Activated T-cell treated with anti-CD3 and anti-CD28 coated beads for 48 hours (primary cell): ENCODE data around the gene DHRS2.

Experiments used
- DNase-seq: peaks from one replicate; pipeline ENCODE4 v3.0.0-alpha.2; 2020; ENCODE audit warnings: low read depth

DHRS2 gene

GRCh38 chr14:23612802-23613201, 23.4 kb upstream of the DHRS2 start:
- no peak for DNase-seq

GRCh38 chr14:23613242-23614070, 22.7 kb upstream of the DHRS2 start:
- DNase-seq: no peak

DNA sequence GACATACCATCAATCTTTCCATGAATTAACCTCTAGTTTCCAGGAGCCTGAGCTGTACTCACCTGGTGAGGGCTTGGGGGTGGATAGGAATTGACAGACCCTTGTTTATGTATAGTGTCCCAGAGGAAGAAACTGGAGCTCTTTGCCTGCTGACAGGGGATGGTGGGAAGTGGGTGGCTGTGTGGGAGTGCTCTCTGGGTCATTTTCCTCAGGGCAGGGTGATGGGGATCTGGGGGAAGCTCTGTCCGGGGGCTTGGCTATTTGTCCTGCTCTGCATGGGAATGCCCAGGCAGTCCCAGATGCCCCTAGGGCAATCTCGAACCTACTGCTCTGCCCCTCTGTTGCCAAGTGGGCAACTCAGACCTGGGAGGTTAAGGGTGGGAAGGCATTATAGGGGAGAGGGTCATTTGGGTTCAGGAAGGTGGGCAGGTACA, 21.8 kb upstream of the DHRS2 start:
- no peak for DNase-seq

DNA sequence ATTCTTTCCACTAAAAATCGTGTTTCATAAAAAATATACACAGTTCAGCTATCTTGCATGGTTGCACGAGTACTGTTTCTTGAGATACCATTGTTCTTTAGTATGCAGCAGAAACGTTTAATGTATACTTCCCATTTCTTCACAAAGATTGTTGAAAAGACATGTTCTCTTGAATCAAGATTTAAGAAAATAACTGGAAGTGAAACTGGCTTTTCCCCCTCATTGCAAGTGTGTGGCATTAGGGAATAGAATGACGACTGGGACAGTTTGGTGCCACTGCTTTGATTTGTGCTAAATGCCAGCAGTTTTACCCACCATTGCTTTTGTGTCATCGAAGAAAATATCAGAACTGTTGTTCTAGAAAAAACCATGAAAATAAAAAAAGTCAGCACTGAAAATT, 20.3 kb upstream of the DHRS2 start:
- no peak for DNase-seq

GRCh38 chr14:23617539-23617938, 18.6 kb upstream of the DHRS2 start:
- no peak for DNase-seq

DNA sequence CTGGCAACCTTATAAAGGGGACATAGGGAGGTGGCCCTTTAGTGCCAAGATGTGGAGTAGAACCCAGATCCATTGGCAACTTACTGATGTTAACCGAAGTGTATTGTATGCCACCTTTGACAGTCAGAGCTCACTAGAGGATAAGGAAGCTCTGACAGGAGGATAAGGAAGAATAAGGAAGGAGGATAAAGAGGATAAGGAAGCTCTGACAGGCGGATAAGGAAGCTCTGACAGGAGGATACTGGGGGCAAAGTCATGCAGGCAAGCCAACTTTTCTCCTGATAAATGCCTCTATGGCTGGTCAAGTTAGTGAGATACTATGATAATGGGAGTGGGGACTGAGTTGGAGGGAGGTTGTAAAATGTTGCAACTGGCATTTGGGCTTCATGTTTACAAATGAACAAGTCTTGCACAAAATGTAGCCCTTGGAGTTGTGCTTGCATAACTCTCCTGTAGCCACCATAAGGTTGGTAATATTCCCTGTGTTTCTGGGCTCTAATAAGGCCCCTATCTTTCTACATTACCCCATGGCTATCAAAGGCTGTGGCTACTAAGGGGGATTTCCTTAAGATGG, 17.7 kb upstream of the DHRS2 start:
- DNase-seq: no peak

DNA sequence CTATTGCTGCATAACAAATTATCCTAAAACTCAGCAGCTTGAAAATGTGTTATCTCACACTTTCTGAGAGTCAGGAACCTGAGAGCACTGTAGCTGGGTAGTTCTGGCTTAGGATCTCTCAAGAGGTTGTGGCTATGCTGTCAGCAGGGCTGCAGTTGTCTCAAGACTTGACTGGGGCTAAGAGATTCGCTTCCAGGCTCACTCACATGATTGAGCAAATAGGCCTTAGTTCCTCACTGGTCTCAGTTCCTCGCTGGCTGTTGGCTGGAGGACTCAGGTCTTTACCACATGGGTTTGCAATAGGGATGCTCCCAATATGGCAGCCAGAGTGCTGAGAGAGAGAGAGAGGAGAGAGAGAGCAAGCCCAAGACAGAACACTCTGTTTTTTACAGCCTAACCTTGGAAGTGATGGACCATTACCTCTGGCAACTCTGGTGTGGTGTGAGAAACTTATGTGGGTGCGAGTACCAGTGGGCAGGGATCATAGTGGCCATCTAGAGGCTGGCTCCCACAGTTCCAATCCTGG, 15.9 kb upstream of the DHRS2 start:
- DNase-seq: no peak

DNA sequence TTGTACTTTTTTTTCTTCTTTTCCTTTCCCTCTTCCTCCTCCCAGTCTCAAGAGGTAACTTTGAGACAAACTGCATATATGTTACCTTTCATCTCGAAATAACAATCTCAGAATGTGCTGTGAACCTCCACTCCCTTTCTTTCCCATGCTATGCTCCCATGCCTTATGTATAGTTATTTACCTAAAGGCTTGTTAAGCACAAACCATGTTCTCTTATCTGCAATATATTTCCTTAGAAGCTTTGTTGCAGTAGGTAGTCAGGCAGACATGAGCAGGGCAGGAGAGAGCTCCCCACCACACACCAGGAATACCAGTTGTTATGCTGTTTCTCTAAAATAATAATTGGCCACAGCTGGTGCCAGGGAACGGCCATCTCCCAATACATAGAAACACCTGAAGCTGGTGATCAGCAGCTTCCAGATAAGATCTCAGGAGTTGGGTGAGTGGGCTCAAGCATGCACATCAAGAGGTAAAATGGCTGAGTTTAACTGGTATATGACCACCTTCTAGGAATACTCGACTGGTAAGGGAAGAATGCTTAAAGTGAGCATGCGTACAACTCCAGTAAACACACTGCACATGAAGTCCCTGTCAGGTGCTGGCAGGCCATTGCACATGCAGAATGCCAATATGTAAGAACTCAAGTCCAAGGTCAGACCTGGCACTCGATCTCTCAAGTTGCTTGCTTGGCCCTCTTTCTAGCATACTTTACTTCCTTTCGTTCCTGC, 14.8 kb upstream of the DHRS2 start:
- DNase-seq: no peak

GRCh38 chr14:23621932-23622730, 14.0 kb upstream of the DHRS2 start:
- no peak for DNase-seq

GRCh38 chr14:23622990-23623389, 13.2 kb upstream of the DHRS2 start:
- DNase-seq: no peak

DNA sequence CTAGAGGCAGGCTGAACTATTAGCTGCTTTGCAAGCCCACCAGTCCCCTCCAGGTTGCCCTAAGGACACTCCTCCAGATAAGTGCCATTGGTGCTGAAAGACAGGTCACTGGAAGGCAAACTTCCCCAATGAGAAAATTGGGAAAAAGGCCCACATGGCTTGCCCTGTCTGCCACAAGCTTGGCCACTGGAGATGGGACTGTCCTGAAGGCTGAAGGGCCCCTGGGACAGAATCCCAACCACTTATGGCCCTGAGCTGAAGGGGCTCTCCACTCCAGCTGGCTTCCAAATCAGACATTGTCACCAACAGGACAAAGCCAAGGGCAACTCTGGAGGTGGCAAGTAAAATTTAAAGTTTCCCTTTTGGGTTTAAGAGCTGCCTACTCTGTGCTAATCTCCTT, 12.2 kb upstream of the DHRS2 start:
- DNase-seq: no peak

- no peak for DNase-seq
Measured at GRCh38 chr14:23624830-23625404, 11.2 kb upstream of the DHRS2 start.

DNA sequence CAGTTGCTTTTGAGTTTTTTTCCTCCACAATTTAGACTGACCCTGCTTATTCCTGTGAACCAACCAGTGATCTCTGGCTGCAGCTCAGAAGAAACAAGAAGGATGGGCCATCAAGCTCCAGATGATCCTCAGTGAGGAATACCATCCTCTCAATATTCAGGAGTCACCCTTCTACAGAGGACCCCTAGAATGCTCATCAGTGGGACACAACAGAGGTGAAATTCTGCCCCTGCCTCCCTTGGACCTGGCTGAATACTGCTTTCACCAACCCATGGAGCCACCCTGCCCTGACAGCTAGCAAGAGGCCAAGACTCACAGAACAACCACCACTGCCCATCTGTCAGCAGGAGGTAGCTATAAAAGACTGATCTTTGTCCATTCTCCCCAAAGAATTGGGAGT, 9.2 kb upstream of the DHRS2 start:
- DNase-seq: no peak

GRCh38 chr14:23627961-23628360, 8.2 kb upstream of the DHRS2 start:
- no peak for DNase-seq

DNA sequence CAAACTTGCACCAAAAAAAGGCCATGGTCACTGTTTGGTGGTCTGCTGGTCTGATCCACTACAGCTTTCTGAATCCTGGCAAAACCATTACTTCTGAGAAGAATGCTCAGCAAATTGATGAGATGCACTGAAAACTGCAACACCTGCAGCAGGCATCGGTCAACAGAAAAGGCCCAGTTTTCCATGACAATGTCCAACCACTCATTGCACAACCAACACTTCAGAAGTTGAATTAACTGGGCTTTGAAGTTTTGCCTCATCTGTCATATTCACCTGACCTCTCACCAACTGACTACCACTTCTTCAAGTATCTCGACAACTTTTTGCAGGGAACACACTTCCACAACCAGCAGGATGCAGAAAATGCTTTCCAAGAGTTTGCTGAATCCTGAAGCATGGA, 7.0 kb upstream of the DHRS2 start:
- DNase-seq: no peak

DNA sequence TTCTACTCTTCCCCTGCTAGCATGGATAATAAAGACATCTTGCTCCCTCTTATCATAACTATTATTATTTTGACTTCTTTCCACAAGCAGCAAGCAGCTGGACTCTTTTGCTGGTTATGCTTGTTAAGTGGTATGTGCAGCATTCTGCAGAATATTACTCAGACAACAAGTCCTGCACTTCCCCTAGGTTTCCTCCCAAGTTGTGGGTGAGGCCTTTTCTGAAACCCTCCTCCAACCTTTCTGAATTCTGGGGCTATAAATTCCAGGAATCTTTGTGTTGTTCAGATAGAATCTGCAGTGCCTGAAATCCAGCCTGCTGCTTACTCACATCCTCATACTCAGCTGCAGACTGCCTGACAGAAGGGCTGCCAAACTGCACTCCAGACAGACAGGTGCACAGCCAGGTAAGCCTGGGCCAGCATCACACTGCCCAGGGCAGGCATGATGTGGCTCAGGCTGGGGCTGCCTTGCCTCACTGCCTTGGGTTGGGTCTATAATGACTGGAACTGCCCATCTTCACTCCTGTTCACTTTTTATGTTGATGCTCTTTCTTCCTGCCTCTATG, 6.2 kb upstream of the DHRS2 start:
- no peak for DNase-seq

- DNase-seq: no peak
Measured at GRCh38 chr14:23630687-23631086, 5.5 kb upstream of the DHRS2 start.

- no peak for DNase-seq
Measured at GRCh38 chr14:23631234-23631633, 4.9 kb upstream of the DHRS2 start.

- DNase-seq: peak; percentile 66
Measured at GRCh38 chr14:23631702-23632460, 4.3 kb upstream of the DHRS2 start.

DNA sequence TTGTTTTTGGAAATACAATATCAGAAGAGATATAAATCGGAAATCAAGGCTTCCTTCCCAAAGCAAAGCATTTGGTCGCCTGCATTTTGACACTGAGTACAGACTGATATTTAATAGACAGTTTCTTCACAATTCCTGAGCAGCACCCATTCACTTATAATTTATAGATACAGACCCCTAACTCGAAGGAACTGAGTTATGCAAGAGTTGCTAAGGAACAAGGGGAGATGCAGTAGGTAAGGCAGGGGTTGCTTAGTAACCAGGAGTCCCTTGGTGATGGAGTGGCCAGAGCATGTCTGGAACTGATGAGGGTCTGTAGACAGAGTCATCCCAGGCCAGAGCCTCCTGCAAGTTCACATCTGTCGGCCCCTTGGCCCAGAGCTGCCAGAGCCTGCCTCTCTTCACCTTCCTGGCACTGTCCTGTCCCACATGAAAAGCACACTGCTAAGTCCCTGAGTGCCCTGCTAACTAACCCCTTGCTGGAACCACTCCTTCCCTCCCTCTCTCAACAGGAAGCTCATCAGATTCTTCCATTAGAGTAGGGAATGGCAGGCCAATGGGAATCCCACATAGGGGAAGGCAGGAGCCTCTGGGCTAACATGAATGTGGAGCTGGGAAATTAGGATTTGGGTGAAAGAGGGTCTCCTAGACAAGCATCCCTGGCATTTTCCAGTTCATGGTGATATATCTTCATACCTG, 3.6 kb upstream of the DHRS2 start:
- DNase-seq: no peak
